Endothelial cell of umbilical vein (primary cell): Measurements from ENCODE around the gene TTC3. TPM values are rescaled to one million over a fixed set of nuclear protein-coding genes. Genes with fewer than 3 reads are reported as not detected.

Experiments
- BruUV-seq: library from RNA; stranded (reverse); fragments of 400-500 nt; replicated peaks from 2 replicates; lab custom pipeline; 2021; lab: Mats Ljungman, UMichigan
- CTCF ChIA-PET: fragments of 300-600, 350-600 bp; sonication (Branson Sonifier 250); formaldehyde crosslinking; loops from one replicate; lab custom pipeline; 2021; ENCODE audit warnings: antibody characterized with exemption, inconsistent platforms; lab: Charles Lee
- POLR2A ChIA-PET: fragments of 300-600, 350-600 bp; sonication (Branson Sonifier 250); formaldehyde crosslinking; loops from one replicate; lab custom pipeline; 2021; ENCODE audit warnings: antibody characterized with exemption, inconsistent platforms; lab: Charles Lee
- DNase-seq: peaks from one replicate; pipeline ENCODE4 v3.0.0-alpha.2; 2011; ENCODE audit warnings: low read depth, low spot score
- FAIRE-seq: peaks from 2 replicates; lab custom pipeline; 2011; peaks lifted over from hg19 to GRCh38; lab: Jason Lieb, UNC
- H2AFZ ChIP-seq: 2 replicates; pipeline ENCODE4 v1.6.0; 2012; ENCODE audit warnings: low read depth, low read length, control low read depth, inconsistent platforms
- H3K27ac ChIP-seq: 2 replicates; pipeline ENCODE4 v1.5.1; 2011; ENCODE audit warnings: low read depth, mild to moderate bottlenecking, control low read depth, low read length, moderate library complexity; ENCODE audit not compliant: insufficient read depth
- H3K27me3 ChIP-seq, 2 experiments: 2 replicates each; pipeline versions ENCODE4 v1.6.0 to v1.6.1; 2011; ENCODE audit warnings: low read length in 2 of 2, mixed read lengths in 1 of 2; ENCODE audit not compliant: control insufficient read depth in 2 of 2, insufficient read depth in 2 of 2
- H3K36me3 ChIP-seq, 2 experiments: 2 replicates in 1 of 2; 3 replicates in 1 of 2; pipeline ENCODE4 v1.5.1; 2011; ENCODE audit warnings: low read length in 2 of 2, mild to moderate bottlenecking in 1 of 2, moderate library complexity in 1 of 2; ENCODE audit not compliant: control insufficient read depth in 2 of 2, insufficient read depth in 2 of 2; ENCODE audit errors: extremely low read depth in 1 of 2
- H3K4me1 ChIP-seq: 3 replicates; pipeline ENCODE4 v1.5.1; 2011; ENCODE audit warnings: mild to moderate bottlenecking, low read length; ENCODE audit not compliant: control insufficient read depth, insufficient read depth; ENCODE audit errors: extremely low read depth
- H3K4me2 ChIP-seq: 2 replicates; pipeline ENCODE4 v1.6.1; 2011; ENCODE audit warnings: low read length, control low read depth, mixed read lengths; ENCODE audit not compliant: insufficient read depth
- H3K4me3 ChIP-seq, 3 experiments: fragments of 200-600 bp in 1 of 3; sonication (generic), shearing (Covaris generic) in 1 of 3; replicated peaks in 1 of 3; 2 replicates each; pipeline ENCODE4 v1.5.1; 2011 to 2016; ENCODE audit warnings: control low read depth in 3 of 3, low read length in 3 of 3, mild to moderate bottlenecking in 2 of 3, inconsistent platforms in 1 of 3, low read depth in 1 of 3, moderate library complexity in 1 of 3; ENCODE audit not compliant: insufficient read depth in 1 of 3
- H3K79me2 ChIP-seq: 2 replicates; pipeline ENCODE4 v1.6.0; 2012; ENCODE audit warnings: low read length, inconsistent platforms; ENCODE audit not compliant: control insufficient read depth, insufficient read depth
- H3K9ac ChIP-seq: replicated peaks from 2 replicates; pipeline ENCODE3; 2011; ENCODE audit warnings: low read length, control low read depth; ENCODE audit not compliant: insufficient read depth; ENCODE audit errors: extremely low read depth
- H3K9me1 ChIP-seq: replicated peaks from 3 replicates; pipeline ENCODE4 v1.6.0; 2011; ENCODE audit warnings: mild to moderate bottlenecking, low read length; ENCODE audit not compliant: control insufficient read depth, insufficient read depth; ENCODE audit errors: extremely low read depth
- H3K9me3 ChIP-seq: replicated peaks from 2 replicates; pipeline ENCODE4 v1.5.1; 2012; ENCODE audit warnings: low read length, inconsistent platforms; ENCODE audit not compliant: control insufficient read depth, insufficient read depth
- H4K20me1 ChIP-seq: replicated peaks from 2 replicates; pipeline ENCODE3; 2011; ENCODE audit warnings: mild to moderate bottlenecking, low read length; ENCODE audit not compliant: control insufficient read depth, insufficient read depth; ENCODE audit errors: extremely low read depth
- EZH2 ChIP-seq: IDR thresholded peaks from 2 replicates; pipeline ENCODE4 v1.6.1; 2012; ENCODE audit warnings: borderline replicate concordance, low read depth, mild to moderate bottlenecking, moderate library complexity, low read length, inconsistent platforms; ENCODE audit not compliant: severe bottlenecking
- JUN ChIP-seq: IDR thresholded peaks from 2 replicates; pipeline ENCODE4 v1.6.1; 2011; ENCODE audit warnings: borderline replicate concordance, low read depth; ENCODE audit not compliant: insufficient read length, insufficient read depth
- MYC ChIP-seq: IDR thresholded peaks from one replicate; pipeline ENCODE4 v1.6.1; 2011; ENCODE audit warnings: mild to moderate bottlenecking, low read depth, low read length
- POLR2A ChIP-seq: IDR thresholded peaks from 2 replicates; pipeline ENCODE4 v1.6.1; 2012; ENCODE audit warnings: low read depth, mild to moderate bottlenecking, control low read depth, low read length
- POLR2AphosphoS5 ChIP-seq: IDR thresholded peaks from 2 replicates; pipeline ENCODE4 v1.6.1; 2012; ENCODE audit warnings: low read depth, mild to moderate bottlenecking, control low read depth, low read length, moderate library complexity; ENCODE audit not compliant: insufficient read depth
- dilution Hi-C: fragments of 300-500 bp; cut with MboI; formaldehyde crosslinking; loops from one replicate; pipeline ENCODE4 v1.15.0; 2019; ENCODE audit warnings: low sequenced_read_pairs; ENCODE audit not compliant: extremely low pct_ligation_motif_present
- intact Hi-C: fragments of 100-400 bp; cut with micrococcal nuclease; formaldehyde crosslinking; loops from one replicate; pipeline ENCODE4 v1.10.0; 2022
- polyA plus RNA-seq, 4 experiments: library from polyadenylated mRNA; depleted of rRNA in 3 of 4; stranded (reverse) in 3 of 4; unstranded in 1 of 4; fragments of >200 nt; gene quantifications; 2 replicates each; pipeline versions ENCODE4 v1.2.1 to v1.2.3, GENCODE V29; 2011 to 2012; ENCODE audit warnings: missing spikeins in 1 of 4
- total RNA-seq: library from RNA; stranded (reverse); gene quantifications from 2 replicates; pipeline ENCODE4 v1.2.3, GENCODE V29; 2021
- TF ChIP-seq, protein P1 (sequence below), 2 donors: IDR thresholded peaks; 1 replicate in 1 of 2; 2 replicates in 1 of 2; pipeline ENCODE4 v1.5.1; 2011; ENCODE audit warnings: low read length in 2 of 2, mild to moderate bottlenecking in 2 of 2, moderate library complexity in 2 of 2, control low read depth in 1 of 2, inconsistent platforms in 1 of 2, low read depth in 1 of 2; ENCODE audit not compliant: insufficient read depth in 1 of 2; ENCODE audit errors: extremely low read depth in 1 of 2
- TF ChIP-seq, protein P2 (sequence below): IDR thresholded peaks from 2 replicates; pipeline ENCODE4 v1.6.1; 2011; ENCODE audit not compliant: insufficient read depth, insufficient read length

TTC3 gene
- total and polyA plus RNA-seq, 2 donors (not counting 3 experiments of a cell fraction or from before 2014, with no cell fraction given), result 26.2 to 113 TPM

DNA sequence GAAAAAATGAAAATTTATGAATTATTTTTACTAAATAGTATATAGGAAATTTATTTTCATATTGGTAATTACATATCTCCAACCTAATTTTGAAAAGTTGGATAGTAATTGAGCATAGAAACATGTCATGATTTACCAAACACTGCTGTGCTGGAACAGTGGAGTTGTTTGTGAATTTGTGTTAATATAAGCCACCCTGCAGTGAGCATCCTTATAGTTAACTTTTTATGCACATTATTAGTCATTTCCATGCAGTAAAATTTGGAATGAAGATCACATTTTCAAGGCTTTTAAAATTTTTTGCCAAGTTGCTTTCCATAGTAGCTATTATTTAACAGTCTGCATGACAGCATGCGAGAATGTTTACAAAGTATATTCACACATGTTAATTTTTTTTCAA is 115.8 kb downstream of the TTC3 start:
- intact Hi-C loops (no loop called here), dilution Hi-C loops (no loop called here)
- TF ChIP-seq MYC (no peak), JUN (no peak), POLR2AphosphoS5 (no peak), EZH2 (no peak), POLR2A (no peak)
- TF ChIP-seq, protein P1, sequence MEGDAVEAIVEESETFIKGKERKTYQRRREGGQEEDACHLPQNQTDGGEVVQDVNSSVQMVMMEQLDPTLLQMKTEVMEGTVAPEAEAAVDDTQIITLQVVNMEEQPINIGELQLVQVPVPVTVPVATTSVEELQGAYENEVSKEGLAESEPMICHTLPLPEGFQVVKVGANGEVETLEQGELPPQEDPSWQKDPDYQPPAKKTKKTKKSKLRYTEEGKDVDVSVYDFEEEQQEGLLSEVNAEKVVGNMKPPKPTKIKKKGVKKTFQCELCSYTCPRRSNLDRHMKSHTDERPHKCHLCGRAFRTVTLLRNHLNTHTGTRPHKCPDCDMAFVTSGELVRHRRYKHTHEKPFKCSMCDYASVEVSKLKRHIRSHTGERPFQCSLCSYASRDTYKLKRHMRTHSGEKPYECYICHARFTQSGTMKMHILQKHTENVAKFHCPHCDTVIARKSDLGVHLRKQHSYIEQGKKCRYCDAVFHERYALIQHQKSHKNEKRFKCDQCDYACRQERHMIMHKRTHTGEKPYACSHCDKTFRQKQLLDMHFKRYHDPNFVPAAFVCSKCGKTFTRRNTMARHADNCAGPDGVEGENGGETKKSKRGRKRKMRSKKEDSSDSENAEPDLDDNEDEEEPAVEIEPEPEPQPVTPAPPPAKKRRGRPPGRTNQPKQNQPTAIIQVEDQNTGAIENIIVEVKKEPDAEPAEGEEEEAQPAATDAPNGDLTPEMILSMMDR (IDR thresholded peaks at IDR 0.05; ENCODE audit: extremely low read depth in 1 of 2, insufficient read depth in 1 of 2, low read depth in 1 of 2, low read length in 2 of 2), result no peak
- TF ChIP-seq, protein P2, sequence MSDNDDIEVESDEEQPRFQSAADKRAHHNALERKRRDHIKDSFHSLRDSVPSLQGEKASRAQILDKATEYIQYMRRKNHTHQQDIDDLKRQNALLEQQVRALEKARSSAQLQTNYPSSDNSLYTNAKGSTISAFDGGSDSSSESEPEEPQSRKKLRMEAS, result no peak
- Histone ChIP-seq H3K36me3 (peaks cover 5 to 9% of the 10 kb centered on the region in 2 experiments), H3K4me1 (no peaks in the 10 kb centered on the region), H4K20me1 (no peaks in the 10 kb centered on the region), H3K79me2 (no peaks in the 10 kb centered on the region), H2AFZ (no peak overlapping the region), H3K9me1 (no peaks in the 10 kb centered on the region), H3K9ac (no peak overlapping the region), H3K4me2 (no peak overlapping the region), H3K27ac (no peak overlapping the region), H3K27me3 (no peaks in the 10 kb centered on the region), H3K4me3 (no peak overlapping the region), H3K9me3 (no peaks in the 10 kb centered on the region)
- no peak for FAIRE-seq
- ChIA-PET POLR2A (no interaction called here), CTCF (no interaction called here)
- no TSS peak for BruUV-seq
- DNase-seq, result no peak
